ENCODE measurements around the gene FSCN2. TPM values are rescaled to one million over a fixed set of nuclear protein-coding genes. Genes with fewer than 3 reads are reported as not detected.
A peak's percentile ranks its signal among the peaks of the same experiment; 100 is the strongest.

Gene FSCN2
- total RNA-seq, 4 donors from 2014 or later = 9.7 to 20.7 (median 17.0) TPM

DNA sequence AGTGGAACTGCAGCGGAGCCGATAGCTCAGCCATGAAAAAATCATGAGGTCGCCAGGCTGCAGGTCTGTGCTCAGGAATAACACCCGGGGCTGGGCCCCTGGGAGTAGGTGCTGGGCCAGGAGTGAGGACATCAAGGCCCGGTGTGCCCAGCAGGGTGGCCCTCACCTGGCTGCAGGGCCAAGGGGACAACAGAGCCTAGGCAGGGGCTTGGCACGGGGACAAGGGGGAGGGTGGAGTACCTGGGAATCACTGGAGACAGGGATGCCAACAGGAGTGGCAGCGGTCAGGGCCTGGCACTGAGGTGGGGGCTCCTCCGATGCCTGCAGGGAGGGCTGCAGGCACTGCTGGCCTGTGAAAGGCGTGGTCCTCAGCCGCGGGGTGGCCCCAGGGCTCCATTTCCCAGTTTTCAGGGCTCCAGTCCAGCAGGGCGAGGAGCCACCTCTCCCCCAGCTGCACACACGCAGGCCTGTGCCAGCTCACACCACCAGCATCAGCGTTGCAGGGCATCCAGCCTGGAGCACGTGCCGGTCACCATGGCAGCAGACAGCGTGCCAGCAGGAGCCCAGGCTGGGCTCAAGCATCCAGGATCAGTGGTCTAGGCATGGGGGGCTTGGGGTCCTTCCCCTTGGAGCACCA lies 4.7 kb upstream of the FSCN2 start:
- Histone ChIP-seq H3K27me3 (no peaks in the 10 kb centered on the region), H3K4me1 (peaks cover 69 to 84% of the 10 kb centered on the region in 2 donors), H3K9me3 (no peaks in the 10 kb centered on the region), H3K27ac (peak overlapping the region; percentile 78 to 93 (median 88)), H3K36me3 (no peaks in the 10 kb centered on the region), H3K4me3 (replicated peaks in 1 of 3) (no peak overlapping the region)
- intact Hi-C loops (cut with DNase I) = no loop called here
- peak; percentile 93 for DNase-seq
- WGBS, 2 donors = 3 to 20% methylated on average over 4 to 8 of the region's 17 CpGs
- TF ChIP-seq POLR2A (IDR thresholded peaks at IDR 0.05) = no peak
- TF ChIP-seq, protein P1, sequence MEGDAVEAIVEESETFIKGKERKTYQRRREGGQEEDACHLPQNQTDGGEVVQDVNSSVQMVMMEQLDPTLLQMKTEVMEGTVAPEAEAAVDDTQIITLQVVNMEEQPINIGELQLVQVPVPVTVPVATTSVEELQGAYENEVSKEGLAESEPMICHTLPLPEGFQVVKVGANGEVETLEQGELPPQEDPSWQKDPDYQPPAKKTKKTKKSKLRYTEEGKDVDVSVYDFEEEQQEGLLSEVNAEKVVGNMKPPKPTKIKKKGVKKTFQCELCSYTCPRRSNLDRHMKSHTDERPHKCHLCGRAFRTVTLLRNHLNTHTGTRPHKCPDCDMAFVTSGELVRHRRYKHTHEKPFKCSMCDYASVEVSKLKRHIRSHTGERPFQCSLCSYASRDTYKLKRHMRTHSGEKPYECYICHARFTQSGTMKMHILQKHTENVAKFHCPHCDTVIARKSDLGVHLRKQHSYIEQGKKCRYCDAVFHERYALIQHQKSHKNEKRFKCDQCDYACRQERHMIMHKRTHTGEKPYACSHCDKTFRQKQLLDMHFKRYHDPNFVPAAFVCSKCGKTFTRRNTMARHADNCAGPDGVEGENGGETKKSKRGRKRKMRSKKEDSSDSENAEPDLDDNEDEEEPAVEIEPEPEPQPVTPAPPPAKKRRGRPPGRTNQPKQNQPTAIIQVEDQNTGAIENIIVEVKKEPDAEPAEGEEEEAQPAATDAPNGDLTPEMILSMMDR (IDR thresholded peaks at IDR 0.05) = no peak

- H3K27ac ChIP-seq = peak overlapping the region; percentile 78 to 93 (median 88)
- TF ChIP-seq, protein P1 (IDR thresholded peaks at IDR 0.05) = no peak
- no peak for TF ChIP-seq POLR2A (IDR thresholded peaks at IDR 0.05)
- H3K36me3 ChIP-seq = no peaks in the 10 kb centered on the region
- WGBS, 2 donors = 51% methylated on average over 15 of the region's 18 CpGs; no CpG with 5 or more reads in 1 of the 2 donors
- H3K9me3 ChIP-seq = no peaks in the 10 kb centered on the region
- H3K27me3 ChIP-seq = no peaks in the 10 kb centered on the region
- H3K4me3 ChIP-seq (replicated peaks in 1 of 3) = no peak overlapping the region
- peaks cover 63 to 84% of the 10 kb centered on the region in 2 donors for H3K4me1 ChIP-seq
- DNase-seq = peak; percentile 59 to 63
- intact Hi-C loops (cut with DNase I) = no loop called here
These were observed 3.9 kb upstream of the FSCN2 start for GRCh38 chr17:81524039-81524864.

GRCh38 chr17:81524865-81525159 lies 3.4 kb upstream of the FSCN2 start:
- TF ChIP-seq POLR2A (IDR thresholded peaks at IDR 0.05) = no peak
- TF ChIP-seq, protein P1 (IDR thresholded peaks at IDR 0.05) = no peak
- intact Hi-C loops (cut with DNase I) = no loop called here
- H3K27me3 ChIP-seq = no peaks in the 10 kb centered on the region
- DNase-seq = no peak
- H3K27ac ChIP-seq = peak overlapping the region in 1 of 3 donors; percentile 93
- no peaks in the 10 kb centered on the region for H3K9me3 ChIP-seq
- H3K36me3 ChIP-seq = no peaks in the 10 kb centered on the region
- no peak overlapping the region for H3K4me3 ChIP-seq (replicated peaks in 1 of 3)
- peaks cover 57 to 80% of the 10 kb centered on the region in 2 donors for H3K4me1 ChIP-seq
- WGBS, 2 donors = 84 to 92% methylated on average over 3 to 7 of the region's 8 CpGs

DNA sequence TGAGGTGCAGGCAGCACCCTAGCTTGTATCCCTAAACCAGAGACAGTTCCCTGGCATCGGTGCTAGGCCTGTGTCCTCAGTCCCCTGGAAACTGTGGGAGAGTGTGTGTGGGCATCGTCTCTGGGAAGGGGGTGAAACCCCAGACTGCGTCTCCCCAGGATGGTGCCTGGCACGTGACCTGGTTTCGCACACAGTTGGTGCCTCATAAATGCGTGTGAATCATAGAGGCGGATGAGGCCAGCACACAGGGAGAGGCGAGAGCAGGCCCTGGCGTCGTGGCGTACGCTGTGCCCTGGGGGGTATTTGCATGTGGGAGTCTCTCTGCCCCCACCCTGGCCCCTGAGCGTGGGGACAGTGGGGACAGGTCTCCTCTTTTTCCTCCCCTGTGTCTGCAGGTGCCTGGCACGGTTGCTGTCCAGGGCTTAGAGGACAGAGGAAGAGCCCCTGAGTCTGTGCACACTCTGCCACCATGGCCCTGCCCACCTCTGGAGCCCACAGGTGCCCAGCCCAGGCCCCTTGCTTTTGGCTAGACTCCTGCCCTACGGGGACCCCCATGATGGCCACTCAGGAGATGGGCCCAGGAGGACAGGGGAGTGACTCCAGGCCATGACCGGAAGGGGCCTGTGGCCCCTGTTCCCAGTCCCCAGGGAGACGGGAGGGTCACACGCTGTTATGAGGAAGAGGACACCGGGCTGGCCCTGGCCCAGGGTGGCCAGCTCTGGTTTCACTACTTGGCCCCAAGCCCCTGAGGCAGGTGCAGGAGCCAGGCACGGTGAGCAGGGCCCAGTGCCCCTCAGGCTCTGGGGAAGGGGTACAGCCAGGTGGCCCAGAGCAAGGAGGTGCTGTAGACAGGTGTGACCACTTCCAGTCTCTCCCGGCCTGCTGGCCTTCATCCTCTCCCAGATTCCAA lies 1.3 kb upstream of the FSCN2 start:
- DNase-seq = no peak
- Histone ChIP-seq H3K27me3 (no peaks in the 10 kb centered on the region), H3K9me3 (no peaks in the 10 kb centered on the region), H3K4me1 (peaks cover 50 to 72% of the 10 kb centered on the region in 2 donors), H3K36me3 (no peaks in the 10 kb centered on the region), H3K27ac (peak overlapping the region; percentile 52 to 82 (median 81)), H3K4me3 (replicated peaks in 1 of 3) (no peak overlapping the region)
- WGBS, 2 donors = 79 to 93% methylated on average over 14 to 20 of the region's 21 CpGs
- intact Hi-C loops (cut with DNase I) = no loop called here
- no peak for TF ChIP-seq POLR2A (IDR thresholded peaks at IDR 0.05)
- TF ChIP-seq, protein P1 (IDR thresholded peaks at IDR 0.05) = no peak
